Stimulated activated CD4-positive, alpha-beta T cell treated with anti-CD3 and anti-CD28 coated beads, Interleukin-1b, Interleukin-23, amount 100 ng/mL, for 1 hour (primary cell): Measurements from ENCODE around the gene GLG1.
"Not testable (repeated sequence)": the region's sequence is repeated elsewhere in the genome, so short reads cannot be mapped to it uniquely, and the experiment has no call there.

Experiments used
- DNase-seq, 2 donors: peaks; one replicate each; pipeline ENCODE4 v3.0.0-alpha.2; 2020; ENCODE audit warnings: low read depth in 2 of 2

The GLG1 gene

DNA sequence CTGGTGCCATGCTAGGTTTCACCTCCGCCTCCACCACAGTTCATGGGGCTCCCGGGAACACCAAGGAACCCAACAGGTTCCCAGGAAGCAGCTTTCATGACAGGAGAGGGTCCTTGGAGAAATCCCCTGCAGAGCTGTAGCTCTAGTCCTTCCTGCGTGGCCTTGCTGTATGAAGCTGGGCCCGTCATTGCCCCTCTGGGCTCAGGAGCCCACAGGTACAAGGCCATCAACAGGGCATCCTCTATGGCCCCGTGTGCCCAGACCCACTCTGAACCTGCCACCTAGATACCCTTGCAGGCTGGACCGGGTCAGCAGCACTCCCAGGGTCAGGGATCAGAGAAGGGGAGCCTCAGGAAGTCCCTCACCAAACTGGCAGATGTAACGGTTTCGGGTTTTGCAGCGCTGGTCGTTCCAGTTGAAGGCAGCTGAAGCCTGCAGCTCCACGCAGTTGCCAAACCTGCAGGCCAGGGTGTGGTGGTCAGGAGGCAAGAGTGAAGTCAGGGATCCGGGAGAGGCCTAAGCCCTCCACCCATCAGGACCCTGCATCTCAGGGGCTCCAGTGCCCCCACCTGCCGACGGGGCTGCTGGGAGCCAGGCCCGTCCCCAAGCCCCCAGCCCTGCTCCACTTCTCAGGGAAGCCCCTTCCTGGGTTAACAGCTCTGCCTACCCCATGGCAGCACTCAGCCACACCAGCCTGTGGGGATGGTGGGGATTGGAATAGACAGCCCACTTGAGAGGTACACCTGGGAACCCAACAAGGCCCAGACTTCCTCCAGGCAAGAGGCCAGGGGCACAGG, 197.5 kb downstream of the GLG1 start:
- DNase-seq = not testable (repeated sequence)

DNA sequence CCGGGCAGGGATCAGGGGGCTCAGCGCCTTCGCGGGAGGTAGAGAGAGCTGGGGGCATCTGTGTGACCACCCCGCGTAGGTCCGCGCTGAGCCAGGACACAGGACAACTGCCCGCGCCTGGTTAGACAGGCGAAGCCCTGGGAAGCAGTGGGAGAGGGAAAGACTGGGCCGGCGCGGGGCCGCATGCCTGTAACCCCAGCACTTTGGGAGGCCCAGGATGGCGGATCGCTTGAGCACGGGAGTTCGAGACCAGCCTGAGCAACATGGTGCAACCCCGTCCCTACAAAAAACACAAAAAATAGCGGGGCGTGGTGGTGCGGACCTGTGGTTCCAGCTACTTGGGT, 199.6 kb downstream of the GLG1 start:
- not testable (repeated sequence) for DNase-seq

DNA sequence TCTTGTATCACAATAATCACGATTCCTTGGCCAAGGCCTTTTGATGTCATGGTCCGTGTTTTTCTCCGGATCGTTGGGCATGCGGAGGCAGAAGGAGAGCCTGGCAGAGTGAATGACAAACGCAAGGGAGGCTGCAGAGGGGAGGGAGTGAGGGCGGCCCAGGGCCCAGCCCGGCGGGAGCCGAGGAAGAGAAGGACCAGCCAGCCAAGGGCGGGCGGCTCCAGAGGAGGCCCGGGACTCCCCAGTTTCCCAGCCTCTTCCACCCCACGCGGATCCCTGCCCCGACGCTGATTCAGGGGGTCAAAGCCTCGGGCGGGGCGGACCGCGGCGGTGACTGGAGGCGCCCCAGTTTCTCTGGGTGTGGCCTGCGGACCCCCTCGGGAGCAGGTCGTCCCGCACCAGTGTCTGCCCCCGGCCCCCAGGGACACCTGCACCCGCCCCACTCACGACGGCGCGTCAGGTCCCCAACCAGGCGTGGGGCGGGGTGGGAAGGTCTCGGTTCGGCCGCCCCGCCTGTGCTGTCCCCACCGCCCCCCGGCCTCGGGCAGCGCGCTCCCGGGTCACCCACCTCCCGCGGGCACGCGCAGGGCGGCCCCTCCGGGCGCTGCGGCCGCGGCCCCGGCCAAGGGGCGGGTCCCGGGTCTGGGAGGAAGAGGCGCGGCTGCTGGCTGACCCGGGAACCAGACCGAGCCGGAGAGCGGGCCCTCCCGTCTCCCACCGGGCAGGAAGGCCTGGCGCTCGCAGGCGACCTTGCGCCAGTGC, 200.1 kb downstream of the GLG1 start:
- not testable (repeated sequence) for DNase-seq

DNA sequence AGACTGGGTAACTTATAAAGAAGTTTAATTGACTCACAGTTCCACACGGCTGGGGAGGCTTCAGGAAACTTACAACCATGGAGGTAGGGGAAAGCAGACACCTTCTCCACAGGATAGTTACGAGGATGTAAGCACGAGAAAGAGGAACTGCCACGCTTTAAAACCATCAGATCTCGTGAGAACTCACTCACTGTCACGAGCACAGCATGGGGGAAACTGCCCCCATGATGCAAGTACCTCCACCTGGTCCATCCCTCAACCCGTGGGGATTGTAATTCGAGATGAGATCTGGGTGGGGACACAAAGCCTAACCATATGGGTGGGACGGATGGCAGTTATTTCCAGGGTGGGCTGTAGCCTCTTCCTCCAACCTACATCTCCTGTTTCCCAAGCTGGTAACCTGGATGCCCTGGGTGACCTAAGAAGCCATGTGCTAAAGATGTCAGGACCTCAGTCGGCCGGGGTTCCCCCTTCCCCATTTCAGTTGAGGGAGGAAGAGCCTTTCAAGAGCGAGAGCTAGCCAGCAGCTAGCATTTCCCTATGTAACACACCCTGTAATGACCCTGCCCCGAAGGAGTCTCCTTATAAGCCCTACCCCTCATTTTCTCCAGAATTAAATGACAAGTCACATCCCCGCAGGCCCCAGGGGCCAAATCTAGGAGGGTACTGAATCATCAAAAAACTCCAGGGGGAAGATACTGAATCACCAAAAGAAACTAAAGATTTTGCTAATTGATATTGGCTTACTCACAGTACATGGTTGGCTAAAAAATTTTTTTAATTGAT, 202.6 kb downstream of the GLG1 start:
- DNase-seq = not testable (repeated sequence)

DNA sequence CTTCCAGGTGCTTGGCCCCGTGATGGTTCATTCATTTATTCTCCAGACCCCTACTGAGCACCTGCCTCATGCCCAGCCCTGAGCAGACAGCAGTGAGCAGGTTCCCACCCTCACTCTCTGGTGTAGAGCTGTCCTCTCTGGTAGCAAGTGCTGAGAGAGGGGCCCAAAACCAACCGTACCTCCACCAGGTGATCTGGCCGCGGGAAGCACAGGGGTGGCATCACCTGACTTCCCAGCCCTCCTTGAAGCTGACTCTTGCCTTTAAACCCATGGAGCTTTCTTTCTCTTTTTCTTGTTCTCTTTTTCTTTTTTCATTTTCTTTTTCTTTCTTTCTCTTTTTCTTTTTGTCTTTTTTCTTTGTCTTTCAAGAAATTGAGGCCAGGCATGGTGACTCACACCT, 206.7 kb downstream of the GLG1 start:
- not testable (repeated sequence) for DNase-seq

DNA sequence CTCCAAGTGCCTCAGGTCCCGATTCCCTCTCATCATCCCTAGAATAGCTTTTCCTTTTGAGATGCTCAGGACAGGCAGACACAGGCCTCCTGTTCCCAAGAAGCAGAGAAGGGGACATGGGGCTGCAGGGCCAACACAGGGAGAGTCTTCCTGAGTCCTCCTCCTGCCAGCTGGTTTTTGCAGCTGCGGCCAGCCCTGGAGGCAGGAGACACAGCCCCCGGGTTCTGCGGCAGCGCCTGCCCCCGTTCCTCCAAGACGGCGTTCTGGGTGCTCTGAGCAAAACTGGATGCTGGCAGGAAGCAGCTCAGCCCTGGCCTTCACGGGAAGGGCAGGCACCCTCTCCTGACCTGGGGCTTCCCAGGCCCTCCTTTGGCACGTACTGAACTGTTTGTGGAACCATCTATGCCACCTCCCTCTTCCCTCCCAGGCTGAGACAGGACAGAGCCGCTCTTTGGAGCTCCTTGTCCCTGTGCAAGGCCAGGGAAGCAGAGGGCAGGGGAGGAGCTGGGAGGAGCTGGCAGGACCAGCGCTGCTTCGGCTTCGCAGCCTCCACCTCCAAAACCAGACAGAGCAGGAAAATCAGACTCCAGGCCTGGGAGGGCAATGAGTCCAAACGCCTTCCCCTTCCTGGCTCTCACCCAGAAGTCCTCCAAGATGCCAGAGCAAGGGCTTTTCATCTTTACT, 208.6 kb downstream of the GLG1 start:
- not testable (repeated sequence) for DNase-seq
